ENCODE measurements around the gene NPY.

DNA sequence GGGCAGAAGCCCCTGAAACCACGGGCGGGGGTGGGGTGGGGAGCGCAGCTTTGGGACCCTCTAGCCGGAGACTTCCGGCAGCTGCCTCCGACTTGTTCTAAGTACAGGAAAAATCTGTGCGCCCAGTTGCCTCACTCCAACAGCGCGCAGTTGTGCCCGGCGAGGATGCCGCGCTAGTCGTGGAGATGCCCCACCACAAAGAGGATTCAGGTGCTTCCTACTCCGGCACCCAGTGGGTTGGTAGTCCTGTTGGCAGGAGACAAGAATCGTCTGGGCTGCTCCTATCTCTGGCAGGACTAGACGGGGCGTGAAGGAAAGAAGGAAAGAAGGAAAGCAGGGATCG is 465 bp upstream of the NPY start:
- TF ChIP-seq, protein P1, sequence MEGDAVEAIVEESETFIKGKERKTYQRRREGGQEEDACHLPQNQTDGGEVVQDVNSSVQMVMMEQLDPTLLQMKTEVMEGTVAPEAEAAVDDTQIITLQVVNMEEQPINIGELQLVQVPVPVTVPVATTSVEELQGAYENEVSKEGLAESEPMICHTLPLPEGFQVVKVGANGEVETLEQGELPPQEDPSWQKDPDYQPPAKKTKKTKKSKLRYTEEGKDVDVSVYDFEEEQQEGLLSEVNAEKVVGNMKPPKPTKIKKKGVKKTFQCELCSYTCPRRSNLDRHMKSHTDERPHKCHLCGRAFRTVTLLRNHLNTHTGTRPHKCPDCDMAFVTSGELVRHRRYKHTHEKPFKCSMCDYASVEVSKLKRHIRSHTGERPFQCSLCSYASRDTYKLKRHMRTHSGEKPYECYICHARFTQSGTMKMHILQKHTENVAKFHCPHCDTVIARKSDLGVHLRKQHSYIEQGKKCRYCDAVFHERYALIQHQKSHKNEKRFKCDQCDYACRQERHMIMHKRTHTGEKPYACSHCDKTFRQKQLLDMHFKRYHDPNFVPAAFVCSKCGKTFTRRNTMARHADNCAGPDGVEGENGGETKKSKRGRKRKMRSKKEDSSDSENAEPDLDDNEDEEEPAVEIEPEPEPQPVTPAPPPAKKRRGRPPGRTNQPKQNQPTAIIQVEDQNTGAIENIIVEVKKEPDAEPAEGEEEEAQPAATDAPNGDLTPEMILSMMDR (IDR thresholded peaks at IDR 0.05; ENCODE audit: insufficient read depth, low read depth, low read length): no peak
- no peak for TF ChIP-seq EZH2 (IDR thresholded peaks at IDR 0.05; ENCODE audit: insufficient read depth, low read length)

Data from astrocyte (in vitro differentiated cells and primary cell).